HepG2 (cell line): ENCODE results near the gene NKAIN2. TPM values are rescaled to one million over a fixed set of nuclear protein-coding genes. Genes with fewer than 3 reads are reported as not detected.

ENCODE experiments used
- ATAC-seq: fragments of 200-7000 bp; cut with Tn5 transposase; 3 replicates; pipeline ENCODE4 v1.9.1; 2020; ENCODE audit warnings: mild to moderate bottlenecking, moderate library complexity
- BruUV-seq: library from RNA; stranded (reverse); fragments of 400-500 nt; replicated peaks from 2 replicates; lab custom pipeline; 2021; lab: Mats Ljungman, UMichigan
- CTCF ChIA-PET: fragments of 300-600 bp; formaldehyde crosslinking; extraction: SDS; loops from one replicate; lab custom pipeline; 2021; ENCODE audit warnings: low total read pairs, inconsistent platforms, low intra/inter-chr PET ratio; lab: Yijun Ruan, JAX
- POLR2A ChIA-PET: fragments of 350-600 bp; sonication (Branson Sonifier 250); formaldehyde crosslinking; loops from one replicate; lab custom pipeline; 2020; ENCODE audit warnings: antibody characterized with exemption, inconsistent platforms; lab: Yijun Ruan, JAX
- DNase-seq: peaks from one replicate; pipeline ENCODE4 v3.0.0-alpha.2; 2015; ENCODE audit warnings: low spot score
- FAIRE-seq: peaks from 3 replicates; lab custom pipeline; 2011; peaks lifted over from hg19 to GRCh38; lab: Jason Lieb, UNC
- H2AFZ ChIP-seq: one replicate; pipeline ENCODE4 v1.6.1; 2011; ENCODE audit warnings: low read length, inconsistent platforms
- H3K27ac ChIP-seq: fragments of 300-600 bp; 3 replicates; pipeline ENCODE4 v1.8.0; 2011; ENCODE audit warnings: mixed run types, mild to moderate bottlenecking, mixed read lengths, low read length, inconsistent platforms; ENCODE audit not compliant: insufficient read depth; ENCODE audit errors: extremely low read length
- H3K27me3 ChIP-seq, 2 experiments: fragments of 200-600 bp in 1 of 2; 2 replicates in 1 of 2; 3 replicates in 1 of 2; pipeline versions ENCODE4 v1.6.0 to v1.8.0; 2011; ENCODE audit warnings: low read length in 2 of 2, mild to moderate bottlenecking in 2 of 2, moderate library complexity in 2 of 2, inconsistent platforms in 1 of 2; ENCODE audit not compliant: insufficient read depth in 2 of 2, control insufficient read depth in 1 of 2
- H3K36me3 ChIP-seq, 2 experiments: fragments of 200-600 bp in 1 of 2; replicated peaks in 1 of 2; 2 replicates in 1 of 2; 3 replicates in 1 of 2; pipeline versions ENCODE4 v1.5.1 to v1.8.0; 2011; ENCODE audit warnings: low read length in 2 of 2, inconsistent platforms in 1 of 2; ENCODE audit not compliant: insufficient read depth in 2 of 2, control insufficient read depth in 1 of 2
- H3K4me1 ChIP-seq: 2 replicates; pipeline ENCODE4 v1.5.1; 2012; ENCODE audit warnings: low read length, inconsistent platforms; ENCODE audit not compliant: insufficient read depth
- H3K4me2 ChIP-seq: 2 replicates; pipeline ENCODE4 v1.6.0; 2011; ENCODE audit warnings: low read depth, low read length, inconsistent platforms
- H3K4me3 ChIP-seq, 3 experiments: fragments of 200-600 bp in 1 of 3; sonication (generic), shearing (Covaris generic) in 1 of 3; replicated peaks in 1 of 3; 2 replicates each; pipeline ENCODE4 v1.5.1; 2011 to 2016; ENCODE audit warnings: low read length in 3 of 3, inconsistent platforms in 2 of 3, low read depth in 2 of 3, mild to moderate bottlenecking in 2 of 3, control low read depth in 1 of 3, mixed read lengths in 1 of 3; ENCODE audit not compliant: insufficient read depth in 1 of 3
- H3K79me2 ChIP-seq: one replicate; pipeline ENCODE4 v1.6.1; 2011; ENCODE audit warnings: low read length, inconsistent platforms; ENCODE audit not compliant: insufficient read depth
- H3K9ac ChIP-seq: 2 replicates; pipeline ENCODE4 v1.6.0; 2011; ENCODE audit warnings: mild to moderate bottlenecking, low read depth, low read length, inconsistent platforms; ENCODE audit not compliant: insufficient read depth
- H3K9me3 ChIP-seq: 2 replicates; pipeline ENCODE4 v1.5.1; 2012; ENCODE audit warnings: mild to moderate bottlenecking, low read length
- H4K20me1 ChIP-seq: 2 replicates; pipeline ENCODE4 v1.6.0; 2011; ENCODE audit warnings: inconsistent platforms, mild to moderate bottlenecking, low read length, moderate library complexity; ENCODE audit not compliant: insufficient read depth
- ARID2 ChIP-seq: sonication (generic); formaldehyde crosslinking; IDR thresholded peaks from 2 replicates; pipeline ENCODE4 v1.8.1; 2022; ENCODE audit warnings: mild to moderate bottlenecking, missing genetic modification reagents, borderline replicate concordance
- ELF4 ChIP-seq: sonication (generic); formaldehyde crosslinking; IDR thresholded peaks from 2 replicates; pipeline ENCODE4 v1.5.0; 2020; ENCODE audit warnings: missing genetic modification reagents, mild to moderate bottlenecking, moderate library complexity, borderline replicate concordance
- GZF1 ChIP-seq: sonication (generic); formaldehyde crosslinking; IDR thresholded peaks from 2 replicates; pipeline ENCODE4 v1.5.1; 2020; ENCODE audit warnings: mild to moderate bottlenecking, missing genetic modification reagents
- MED13 ChIP-seq: sonication (generic); formaldehyde crosslinking; IDR thresholded peaks from 2 replicates; pipeline ENCODE4 v1.5.0; 2020; ENCODE audit warnings: missing genetic modification reagents
- NCOA2 ChIP-seq: sonication (generic); formaldehyde crosslinking; IDR thresholded peaks from 2 replicates; pipeline ENCODE4 v1.8.0; 2022; ENCODE audit warnings: inconsistent platforms
- PRDM15 ChIP-seq: sonication (generic); formaldehyde crosslinking; IDR thresholded peaks from 2 replicates; pipeline ENCODE4 v1.4.0; 2020; ENCODE audit warnings: missing genetic modification reagents
- SRSF1 ChIP-seq: fragments of 200-400 bp; formaldehyde crosslinking; optimal IDR thresholded peaks from 2 replicates; pipeline ENCODE3; 2017; ENCODE audit warnings: mild to moderate bottlenecking, low read depth, low read length, moderate library complexity
- STAT5B ChIP-seq: sonication (generic); formaldehyde crosslinking; IDR thresholded peaks from 2 replicates; pipeline ENCODE4 v1.4.0; 2020; ENCODE audit warnings: missing genetic modification reagents
- XRCC5 ChIP-seq: fragments of 200-400 bp; formaldehyde crosslinking; optimal IDR thresholded peaks from 2 replicates; pipeline ENCODE3; 2017; ENCODE audit warnings: mild to moderate bottlenecking, low read length
- ZBTB20 ChIP-seq: sonication (generic); formaldehyde crosslinking; IDR thresholded peaks from 2 replicates; pipeline ENCODE4 v1.8.1; 2023; ENCODE audit warnings: missing genetic modification reagents, low read depth, mild to moderate bottlenecking, borderline replicate concordance
- ZBTB34 ChIP-seq: sonication (generic); formaldehyde crosslinking; IDR thresholded peaks from 2 replicates; pipeline ENCODE4 v1.8.0; 2022; ENCODE audit warnings: mild to moderate bottlenecking, missing genetic modification reagents
- ZFX ChIP-seq: sonication (generic); formaldehyde crosslinking; IDR thresholded peaks from 2 replicates; pipeline ENCODE4 v1.4.0; 2020; ENCODE audit warnings: mild to moderate bottlenecking, low read depth, missing genetic modification reagents, moderate library complexity
- ZSCAN5A ChIP-seq: sonication (generic); formaldehyde crosslinking; IDR thresholded peaks from 2 replicates; pipeline ENCODE4 v1.8.0; 2022; ENCODE audit warnings: mild to moderate bottlenecking, missing genetic modification reagents, borderline replicate concordance
- WGBS: methylation state at CpG from one replicate; pipeline ENCODE4 v1.1.6; 2017; ENCODE audit warnings: low lambda C conversion rate; 5-methylcytosine and 5-hydroxymethylcytosine counted together
- in situ Hi-C: cut with HindIII; loops from 2 replicates; pipeline ENCODE4 v1.10.0; 2017; ENCODE audit warnings: low pct_unique_long_range_greater_than_20kb; ENCODE audit not compliant: extremely low pct_ligation_motif_present
- intact Hi-C: fragments of 100-400 bp; cut with micrococcal nuclease; formaldehyde crosslinking; loops from one replicate; pipeline ENCODE4 v1.10.0; 2022; ENCODE audit not compliant: unreplicated experiment
- polyA plus RNA-seq, 8 experiments: library from polyadenylated mRNA; depleted of rRNA in 3 of 8; stranded (reverse) in 7 of 8; unstranded in 1 of 8; fragments of >200 nt; fragmentation: Illumina TruSeq in 4 of 8; extraction: Trizol in 4 of 8; gene quantifications; 2 replicates each; pipeline versions ENCODE4 v1.2.1 to v1.2.3, GENCODE V29; 2011 to 2016; ENCODE audit warnings: low read depth in 4 of 8, missing spikeins in 1 of 8, mixed read lengths in 1 of 8; ENCODE audit not compliant: insufficient read depth in 1 of 8
- total RNA-seq, 5 experiments: library from RNA; depleted of rRNA; stranded (reverse); fragments of >200 nt; fragmentation: Illumina TruSeq; extraction: Trizol; gene quantifications; 2 replicates each; pipeline ENCODE4 v1.2.3, GENCODE V29; 2016; ENCODE audit warnings: low read depth in 1 of 5

Gene NKAIN2
- total and polyA plus RNA-seq, 2 of the 13 experiments (the other 11 are each of a cell fraction or from before 2014, with no cell fraction given): not detected

- 22% methylated on average over 2 of the region's 2 CpGs for WGBS
- Histone ChIP-seq H3K4me1 (no peaks in the 10 kb centered on the region), H2AFZ (no peak overlapping the region), H4K20me1 (no peaks in the 10 kb centered on the region), H3K9me3 (peaks cover 23% of the 10 kb centered on the region), H3K79me2 (no peaks in the 10 kb centered on the region), H3K4me2 (no peak overlapping the region), H3K36me3 (no peaks in the 10 kb centered on the region), H3K27me3 (no peaks in the 10 kb centered on the region), H3K4me3 (no peak overlapping the region), H3K9ac (no peak overlapping the region), H3K27ac (no peak overlapping the region)
- ChIA-PET POLR2A (no interaction called here), CTCF (no interaction called here)
- in situ Hi-C loops: no loop called here
- ATAC-seq: no peak
- DNase-seq: no peak
- BruUV-seq: no TSS peak
- intact Hi-C loops: no loop called here
- no peak for FAIRE-seq
- TF ChIP-seq ZSCAN5A (CRISPR knock-in tag) (no peak), ZBTB34 (CRISPR knock-in tag) (no peak)
These were observed 431.1 kb downstream of the NKAIN2 start for GRCh38 chr6:124234801-124235200.

GRCh38 chr6:124237911-124238310 lies 434.2 kb downstream of the NKAIN2 start:
- H4K20me1 ChIP-seq: no peaks in the 10 kb centered on the region
- no peaks in the 10 kb centered on the region for H3K9me3 ChIP-seq
- H3K4me3 ChIP-seq: no peak overlapping the region
- intact Hi-C loops: no loop called here
- BruUV-seq: no TSS peak
- no peak overlapping the region for H3K27ac ChIP-seq
- WGBS: 19% methylated on average over 3 of the region's 3 CpGs
- in situ Hi-C loops: no loop called here
- no peak for FAIRE-seq
- H3K4me2 ChIP-seq: no peak overlapping the region
- H3K36me3 ChIP-seq: no peaks in the 10 kb centered on the region
- H3K9ac ChIP-seq: no peak overlapping the region
- H3K4me1 ChIP-seq: no peaks in the 10 kb centered on the region
- H2AFZ ChIP-seq: no peak overlapping the region
- no peaks in the 10 kb centered on the region for H3K79me2 ChIP-seq
- no peak for ATAC-seq
- DNase-seq: no peak
- H3K27me3 ChIP-seq: no peaks in the 10 kb centered on the region
- ChIA-PET POLR2A (no interaction called here), CTCF (no interaction called here)
- TF ChIP-seq MED13 (no peak), SRSF1 (no peak), ARID2 (no peak), ZFX (CRISPR knock-in tag) (no peak), XRCC5 (no peak), PRDM15 (CRISPR knock-in tag) (no peak), ZBTB20 (CRISPR knock-in tag) (no peak), ELF4 (CRISPR knock-in tag) (no peak), STAT5B (CRISPR knock-in tag) (no peak), GZF1 (CRISPR knock-in tag) (no peak), NCOA2 (no peak)
